Natural killer cell treated with Interleukin-12 subunit alpha and Interleukin-12 subunit beta and Interleukin-15 and Interleukin-18, amount 100 ng/mL, for 72 hours (primary cell): Measurements from ENCODE around the gene UNC13A. TPM values are rescaled to one million over a fixed set of nuclear protein-coding genes. Genes with fewer than 3 reads are reported as not detected.

ENCODE experiments used
- ATAC-seq, 2 donors: fragments of 150-1000 bp; cut with Tn5 transposase in 1 of 2; sonication (Bioruptor Pico), chemical (Tn5 transposase) in 1 of 2; 2 replicates each; pipeline ENCODE4 v1.10.0; 2021
- DNase-seq: peaks from one replicate; pipeline ENCODE4 v3.0.0; 2022; ENCODE audit warnings: low spot score
- H3K27ac Mint-ChIP-seq, 2 donors: 1 replicate in 1 of 2; 2 replicates in 1 of 2; pipeline ENCODE4 v1.8.0; 2022; ENCODE audit warnings: mixed read lengths in 2 of 2, mild to moderate bottlenecking in 1 of 2, moderate library complexity in 1 of 2
- H3K27me3 Mint-ChIP-seq, 2 donors: 1 replicate in 1 of 2; 2 replicates in 1 of 2; pipeline ENCODE4 v1.8.0; 2022; ENCODE audit warnings: mixed read lengths in 2 of 2
- H3K36me3 Mint-ChIP-seq: one replicate; pipeline ENCODE4 v1.8.0; 2022; ENCODE audit warnings: mixed read lengths
- H3K4me1 Mint-ChIP-seq, 2 donors: 1 replicate in 1 of 2; 2 replicates in 1 of 2; pipeline ENCODE4 v1.8.0; 2022; ENCODE audit warnings: low read depth in 2 of 2, mixed read lengths in 2 of 2, mild to moderate bottlenecking in 1 of 2
- H3K4me3 Mint-ChIP-seq: one replicate; pipeline ENCODE4 v1.8.0; 2022; ENCODE audit warnings: mixed read lengths
- H3K9me3 Mint-ChIP-seq: 2 replicates; pipeline ENCODE4 v1.8.0; 2022; ENCODE audit warnings: mixed read lengths
- total RNA-seq, 2 donors: library from RNA; stranded (reverse); gene quantifications; one replicate each; pipeline ENCODE4 v1.2.3, GENCODE V29; 2022

The UNC13A gene
- total RNA-seq, 2 donors from 2014 or later, result not detected

GRCh38 chr19:17624314-17624991 is 63.7 kb downstream of the UNC13A start:
- H3K27me3 Mint-ChIP-seq, result peaks cover 5 to 11% of the 10 kb centered on the region in 2 donors
- peaks cover 13 to 16% of the 10 kb centered on the region in 2 donors for H3K4me1 Mint-ChIP-seq
- H3K4me3 Mint-ChIP-seq, result no peak overlapping the region
- ATAC-seq, result no peak
- H3K27ac Mint-ChIP-seq, result no peak overlapping the region
- peaks cover 3% of the 10 kb centered on the region for H3K9me3 Mint-ChIP-seq
- no peak for DNase-seq
- no peaks in the 10 kb centered on the region for H3K36me3 Mint-ChIP-seq

- no peaks in the 10 kb centered on the region for H3K36me3 Mint-ChIP-seq
- H3K27ac Mint-ChIP-seq, result peak overlapping the region; percentile 67 to 71
- no peak overlapping the region for H3K4me3 Mint-ChIP-seq
- H3K9me3 Mint-ChIP-seq, result peaks cover 3% of the 10 kb centered on the region
- H3K4me1 Mint-ChIP-seq, result peaks cover 13 to 16% of the 10 kb centered on the region in 2 donors
- ATAC-seq, result no peak
- H3K27me3 Mint-ChIP-seq, result peaks cover 5 to 11% of the 10 kb centered on the region in 2 donors
- DNase-seq, result no peak
Measured at GRCh38 chr19:17623224-17623935, 64.8 kb downstream of the UNC13A start.

- DNase-seq, result no peak
- H3K27ac Mint-ChIP-seq, result no peak overlapping the region
- H3K9me3 Mint-ChIP-seq, result peaks cover 3% of the 10 kb centered on the region
- H3K4me1 Mint-ChIP-seq, result peaks cover 16 to 17% of the 10 kb centered on the region in 2 donors
- H3K27me3 Mint-ChIP-seq, result peaks cover 11 to 12% of the 10 kb centered on the region in 2 donors
- H3K4me3 Mint-ChIP-seq, result no peak overlapping the region
- no peak for ATAC-seq
- H3K36me3 Mint-ChIP-seq, result no peaks in the 10 kb centered on the region
Measured at GRCh38 chr19:17620696-17621095, 67.5 kb downstream of the UNC13A start.

GRCh38 chr19:17618936-17619335 is 69.2 kb downstream of the UNC13A start:
- Mint-ChIP-seq H3K27me3 (peaks cover 8 to 12% of the 10 kb centered on the region in 2 donors), H3K9me3 (peaks cover 3% of the 10 kb centered on the region), H3K27ac (no peak overlapping the region), H3K4me1 (peaks cover 16 to 17% of the 10 kb centered on the region in 2 donors), H3K36me3 (no peaks in the 10 kb centered on the region), H3K4me3 (no peak overlapping the region)
- DNase-seq (no peak), ATAC-seq (no peak)

GRCh38 chr19:17618281-17618903 is 69.8 kb downstream of the UNC13A start:
- peaks cover 16 to 17% of the 10 kb centered on the region in 2 donors for H3K4me1 Mint-ChIP-seq
- H3K27me3 Mint-ChIP-seq, result peaks cover 8 to 14% of the 10 kb centered on the region in 2 donors
- H3K4me3 Mint-ChIP-seq, result no peak overlapping the region
- H3K36me3 Mint-ChIP-seq, result no peaks in the 10 kb centered on the region
- H3K27ac Mint-ChIP-seq, result no peak overlapping the region
- DNase-seq, result no peak
- ATAC-seq, result no peak
- peaks cover 3% of the 10 kb centered on the region for H3K9me3 Mint-ChIP-seq

GRCh38 chr19:17617807-17618192 is 70.4 kb downstream of the UNC13A start:
- peaks cover 8 to 15% of the 10 kb centered on the region in 2 donors for H3K27me3 Mint-ChIP-seq
- H3K27ac Mint-ChIP-seq, result no peak overlapping the region
- no peak for DNase-seq
- ATAC-seq, result no peak
- H3K9me3 Mint-ChIP-seq, result peaks cover 3% of the 10 kb centered on the region
- peaks cover 14 to 15% of the 10 kb centered on the region in 2 donors for H3K4me1 Mint-ChIP-seq
- no peak overlapping the region for H3K4me3 Mint-ChIP-seq
- no peaks in the 10 kb centered on the region for H3K36me3 Mint-ChIP-seq

- DNase-seq, result no peak
- no peak overlapping the region for H3K4me3 Mint-ChIP-seq
- H3K27me3 Mint-ChIP-seq, result peaks cover 13 to 18% of the 10 kb centered on the region in 2 donors
- peaks cover 3% of the 10 kb centered on the region for H3K9me3 Mint-ChIP-seq
- H3K4me1 Mint-ChIP-seq, result peaks cover 8 to 9% of the 10 kb centered on the region in 2 donors
- H3K27ac Mint-ChIP-seq, result no peak overlapping the region
- H3K36me3 Mint-ChIP-seq, result no peaks in the 10 kb centered on the region
- no peak for ATAC-seq
Measured at GRCh38 chr19:17616961-17617806, 71.0 kb downstream of the UNC13A start.

- H3K27ac Mint-ChIP-seq, result no peak overlapping the region
- no peak for ATAC-seq
- no peak overlapping the region for H3K4me3 Mint-ChIP-seq
- H3K4me1 Mint-ChIP-seq, result peaks cover 2 to 5% of the 10 kb centered on the region in 2 donors
- no peaks in the 10 kb centered on the region for H3K9me3 Mint-ChIP-seq
- H3K36me3 Mint-ChIP-seq, result no peaks in the 10 kb centered on the region
- no peak for DNase-seq
- peaks cover 18 to 20% of the 10 kb centered on the region in 2 donors for H3K27me3 Mint-ChIP-seq
Measured at GRCh38 chr19:17616686-17616960, 71.5 kb downstream of the UNC13A start.

GRCh38 chr19:17615889-17616685 is 72.1 kb downstream of the UNC13A start:
- Mint-ChIP-seq H3K9me3 (no peaks in the 10 kb centered on the region), H3K4me1 (peaks cover 0 to 4% of the 10 kb centered on the region in 2 donors), H3K27me3 (peaks cover 18 to 20% of the 10 kb centered on the region in 2 donors), H3K27ac (no peak overlapping the region), H3K36me3 (no peaks in the 10 kb centered on the region), H3K4me3 (no peak overlapping the region)
- no peak for ATAC-seq
- DNase-seq, result no peak

GRCh38 chr19:17614476-17614875 is 73.7 kb downstream of the UNC13A start:
- Mint-ChIP-seq H3K4me3 (no peak overlapping the region), H3K27me3 (peaks cover 18 to 20% of the 10 kb centered on the region in 2 donors), H3K4me1 (peaks cover 0 to 5% of the 10 kb centered on the region in 2 donors), H3K36me3 (no peaks in the 10 kb centered on the region), H3K27ac (no peak overlapping the region), H3K9me3 (no peaks in the 10 kb centered on the region)
- ATAC-seq (no peak), DNase-seq (no peak)

GRCh38 chr19:17611462-17612244 is 76.5 kb downstream of the UNC13A start:
- H3K4me1 Mint-ChIP-seq, result peaks cover 4 to 7% of the 10 kb centered on the region in 2 donors
- no peak overlapping the region for H3K4me3 Mint-ChIP-seq
- peaks cover 10% of the 10 kb centered on the region in 2 donors for H3K27me3 Mint-ChIP-seq
- no peaks in the 10 kb centered on the region for H3K9me3 Mint-ChIP-seq
- no peak overlapping the region for H3K27ac Mint-ChIP-seq
- DNase-seq, result no peak
- no peaks in the 10 kb centered on the region for H3K36me3 Mint-ChIP-seq
- ATAC-seq, result no peak

- Mint-ChIP-seq H3K27me3 (peaks cover 8 to 10% of the 10 kb centered on the region in 2 donors), H3K36me3 (no peaks in the 10 kb centered on the region), H3K4me1 (peaks cover 10 to 11% of the 10 kb centered on the region in 2 donors), H3K4me3 (no peak overlapping the region), H3K27ac (no peak overlapping the region), H3K9me3 (no peaks in the 10 kb centered on the region)
- DNase-seq (no peak), ATAC-seq (no peak)
Measured at GRCh38 chr19:17610384-17610783, 77.8 kb downstream of the UNC13A start.
